Testis (tissue), 2 donors: ENCODE results near the gene DOCK7.

Experiments
- POLR2A ChIP-seq: fragments of 450-650 bp; IDR thresholded peaks from one replicate; pipeline ENCODE4 v1.6.1; 2017; ENCODE audit warnings: antibody characterized with exemption, mild to moderate bottlenecking, moderate library complexity
- TF ChIP-seq, protein P1 (sequence below), 3 experiments: fragments of 450-650 bp in 2 of 3; fragments of 200-600 bp in 1 of 3; sonication (generic) in 1 of 3; IDR thresholded peaks; one replicate each; pipeline ENCODE4 v1.5.1; 2016 to 2019; ENCODE audit warnings: antibody characterized with exemption in 3 of 3, mild to moderate bottlenecking in 2 of 3, moderate library complexity in 1 of 3

DNA sequence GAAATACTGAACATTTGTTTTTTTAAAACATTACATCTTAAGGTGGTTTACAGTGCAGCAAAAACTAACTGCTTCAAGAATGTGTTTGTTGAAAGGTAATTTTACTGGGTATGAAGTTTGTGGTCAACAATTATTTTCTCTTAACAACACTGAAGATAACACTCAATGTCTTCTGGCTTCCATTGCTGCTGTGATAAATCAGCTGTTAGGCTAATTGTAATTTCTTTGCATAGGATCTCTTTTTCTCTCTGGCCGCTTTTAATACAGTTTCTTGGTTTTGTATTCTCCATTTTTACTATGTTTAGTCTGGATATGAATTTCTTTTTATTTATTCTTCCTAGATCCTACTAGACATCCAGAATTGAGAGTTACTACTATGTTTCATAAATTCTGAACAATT lies 44.9 kb downstream of the DOCK7 start:
- TF ChIP-seq, protein P1, sequence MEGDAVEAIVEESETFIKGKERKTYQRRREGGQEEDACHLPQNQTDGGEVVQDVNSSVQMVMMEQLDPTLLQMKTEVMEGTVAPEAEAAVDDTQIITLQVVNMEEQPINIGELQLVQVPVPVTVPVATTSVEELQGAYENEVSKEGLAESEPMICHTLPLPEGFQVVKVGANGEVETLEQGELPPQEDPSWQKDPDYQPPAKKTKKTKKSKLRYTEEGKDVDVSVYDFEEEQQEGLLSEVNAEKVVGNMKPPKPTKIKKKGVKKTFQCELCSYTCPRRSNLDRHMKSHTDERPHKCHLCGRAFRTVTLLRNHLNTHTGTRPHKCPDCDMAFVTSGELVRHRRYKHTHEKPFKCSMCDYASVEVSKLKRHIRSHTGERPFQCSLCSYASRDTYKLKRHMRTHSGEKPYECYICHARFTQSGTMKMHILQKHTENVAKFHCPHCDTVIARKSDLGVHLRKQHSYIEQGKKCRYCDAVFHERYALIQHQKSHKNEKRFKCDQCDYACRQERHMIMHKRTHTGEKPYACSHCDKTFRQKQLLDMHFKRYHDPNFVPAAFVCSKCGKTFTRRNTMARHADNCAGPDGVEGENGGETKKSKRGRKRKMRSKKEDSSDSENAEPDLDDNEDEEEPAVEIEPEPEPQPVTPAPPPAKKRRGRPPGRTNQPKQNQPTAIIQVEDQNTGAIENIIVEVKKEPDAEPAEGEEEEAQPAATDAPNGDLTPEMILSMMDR (IDR thresholded peaks at IDR 0.05): no peak
- no peak for TF ChIP-seq POLR2A
